NCI-H187 (cell line): ENCODE measurements around the gene PTPRM.

Experiments
- DNase-seq, 2 experiments: peaks; one replicate each; lab custom pipeline; 2025; lab: John Stamatoyannopoulos, UW

PTPRM gene

DNA sequence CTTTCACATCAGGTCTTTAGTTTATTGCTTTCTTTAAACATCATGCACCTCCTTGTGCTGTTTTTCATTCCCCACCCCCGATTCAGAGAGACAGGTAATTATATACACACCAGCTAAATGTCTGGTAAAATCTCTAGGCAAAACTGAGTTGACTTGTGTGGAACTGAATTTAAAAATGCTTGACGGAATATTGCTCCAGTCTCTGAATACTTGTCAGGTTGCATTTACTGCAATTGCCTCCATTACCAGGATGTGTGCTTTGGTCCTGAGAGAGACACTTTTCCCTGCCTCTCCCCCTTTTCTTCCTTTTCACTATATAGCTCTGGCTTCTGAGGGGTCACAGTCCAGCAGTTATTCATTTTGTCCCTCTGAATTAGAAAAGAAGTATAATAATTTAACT lies 104.0 kb downstream of the PTPRM start:
- no peak for DNase-seq

DNA sequence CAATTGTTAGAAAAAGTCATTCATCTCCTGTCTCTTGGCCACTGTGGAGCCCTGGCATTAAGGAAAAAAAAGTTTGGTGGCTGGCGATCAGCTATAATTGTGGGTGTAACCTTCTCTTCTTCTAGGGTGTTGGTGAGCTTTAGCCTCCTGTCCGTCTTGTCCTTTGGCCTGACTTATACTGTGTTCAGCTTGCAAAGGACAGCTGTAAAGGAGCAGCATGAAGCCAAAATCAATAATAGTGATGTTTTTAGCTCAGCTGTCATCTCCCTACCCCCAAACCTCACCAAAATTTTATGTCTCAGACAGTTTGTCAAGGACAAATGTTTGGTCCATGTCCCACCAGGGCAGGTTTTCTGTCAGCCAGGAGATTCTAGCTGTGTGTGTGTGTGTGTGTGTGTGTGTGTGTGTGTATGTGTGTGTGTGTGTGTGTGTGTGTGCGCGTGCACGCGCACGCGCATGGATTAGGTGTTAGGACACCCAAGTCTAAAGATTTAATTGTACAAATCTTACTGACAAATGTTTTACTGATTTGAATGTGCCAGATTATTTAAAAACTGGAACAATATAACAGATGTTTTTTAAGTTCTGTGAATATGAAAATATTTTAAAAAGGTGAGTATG lies 109.2 kb downstream of the PTPRM start:
- no peak for DNase-seq

DNA sequence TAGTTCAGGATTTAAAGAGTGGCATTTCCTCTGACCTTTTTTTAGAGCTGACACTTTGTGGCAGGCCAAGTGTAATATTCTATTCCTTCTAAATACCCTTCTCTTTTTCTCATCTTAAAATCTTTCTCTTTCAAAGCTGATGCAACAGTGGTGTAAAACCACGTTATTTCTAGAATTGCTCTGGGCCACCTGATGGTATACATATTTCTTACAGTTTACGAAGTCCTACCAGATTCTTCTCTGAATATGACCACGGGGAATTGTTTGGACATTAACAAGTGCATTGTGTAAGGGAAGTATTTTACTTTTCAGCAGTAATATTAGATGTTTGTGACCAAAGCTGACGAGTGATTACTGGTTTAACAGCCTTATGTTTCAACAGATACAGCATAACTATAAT lies 109.9 kb downstream of the PTPRM start:
- no peak for DNase-seq

DNA sequence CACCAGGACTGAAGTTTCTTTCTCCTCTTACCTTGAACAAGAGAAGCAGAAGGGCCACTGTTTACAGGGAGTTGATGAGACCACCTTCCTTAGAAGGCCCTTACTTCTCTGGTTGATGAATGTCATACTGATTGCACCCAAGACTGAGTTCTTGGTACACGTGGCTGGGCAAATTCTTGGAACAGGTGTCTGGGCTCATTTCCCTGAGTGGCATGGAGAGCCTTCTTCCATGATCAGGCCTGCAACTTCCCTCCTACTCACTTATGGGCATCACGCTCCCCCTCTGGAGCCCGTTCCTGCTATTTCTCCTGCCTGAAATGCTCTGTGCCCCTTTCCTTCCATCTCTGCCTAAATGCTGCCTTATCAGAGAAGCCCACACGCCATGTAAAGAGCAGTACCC lies 110.3 kb downstream of the PTPRM start:
- no peak for DNase-seq

DNA sequence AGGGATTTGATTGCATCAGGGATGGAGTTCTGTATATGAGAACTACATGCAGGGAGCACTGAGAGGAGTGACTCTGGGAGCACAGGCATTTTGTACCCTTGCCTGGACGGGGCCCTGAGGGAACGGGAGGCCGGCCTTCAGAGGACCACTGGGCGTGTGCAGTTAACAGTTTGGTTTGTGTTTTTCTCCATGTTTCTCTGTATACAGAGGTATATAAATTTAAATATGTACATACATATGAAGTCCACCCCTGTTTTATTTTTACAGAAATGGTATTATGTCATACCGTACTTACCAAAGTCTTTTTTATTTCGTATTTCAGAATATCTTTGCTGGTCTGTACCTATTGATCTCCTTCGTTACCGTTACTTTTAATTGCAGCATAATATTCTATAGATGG lies 111.3 kb downstream of the PTPRM start:
- DNase-seq = no peak

DNA sequence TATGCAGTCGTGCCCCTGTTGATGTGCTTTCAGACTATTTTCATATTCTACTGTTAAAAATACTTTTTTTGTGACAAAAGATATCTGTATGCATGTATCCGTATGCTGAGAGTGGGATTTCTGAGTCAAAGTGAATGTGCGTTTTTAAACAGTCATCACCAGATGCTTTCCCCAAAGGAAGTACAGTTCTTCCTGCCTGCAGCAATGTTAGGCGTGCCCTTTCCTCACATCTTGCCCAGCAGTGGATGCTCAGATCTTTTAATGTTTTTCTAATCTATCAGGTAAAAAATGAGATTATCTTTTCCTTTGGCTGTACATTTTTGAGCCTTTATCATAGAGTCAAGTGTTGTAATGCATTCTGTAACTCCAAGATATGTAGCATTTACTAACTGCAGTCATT lies 111.7 kb downstream of the PTPRM start:
- DNase-seq = no peak

DNA sequence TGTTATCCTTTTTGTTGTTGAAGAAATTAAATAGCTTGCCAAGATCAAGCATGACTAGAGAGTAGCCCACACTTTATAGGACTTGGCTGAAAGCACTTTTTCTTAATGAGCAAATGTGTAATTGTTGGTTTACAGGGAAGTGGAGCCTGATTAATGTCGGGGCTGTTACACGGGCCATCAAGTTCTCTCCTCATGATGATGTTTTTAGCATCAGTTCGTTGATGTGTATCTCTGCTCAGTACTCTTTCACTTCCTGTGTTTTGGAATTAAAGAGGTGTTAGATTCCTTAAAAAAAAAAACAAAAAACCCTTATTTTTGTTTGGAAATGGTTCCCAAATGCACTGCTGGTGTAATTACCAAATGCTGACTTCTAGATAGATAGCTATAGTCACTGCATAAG lies 114.2 kb downstream of the PTPRM start:
- no peak for DNase-seq

DNA sequence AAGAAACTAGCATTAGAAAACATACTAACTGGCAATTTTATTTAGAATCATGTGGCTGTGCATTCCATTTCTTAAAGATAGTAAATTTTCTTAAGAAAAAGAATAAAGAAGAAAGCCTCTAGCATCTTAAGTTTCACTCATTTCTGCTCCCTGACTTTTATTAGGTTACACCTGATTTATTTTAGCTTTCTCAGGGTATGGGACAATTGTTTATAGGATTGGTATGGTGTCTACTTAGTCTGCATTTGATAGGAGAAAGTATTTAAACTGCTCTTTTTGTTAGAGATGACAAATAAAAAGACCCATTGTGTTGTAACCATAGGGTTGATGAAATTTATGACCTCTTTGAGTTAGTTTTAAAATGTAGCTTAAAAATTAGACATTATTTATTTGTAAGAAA lies 115.2 kb downstream of the PTPRM start:
- DNase-seq = no peak

DNA sequence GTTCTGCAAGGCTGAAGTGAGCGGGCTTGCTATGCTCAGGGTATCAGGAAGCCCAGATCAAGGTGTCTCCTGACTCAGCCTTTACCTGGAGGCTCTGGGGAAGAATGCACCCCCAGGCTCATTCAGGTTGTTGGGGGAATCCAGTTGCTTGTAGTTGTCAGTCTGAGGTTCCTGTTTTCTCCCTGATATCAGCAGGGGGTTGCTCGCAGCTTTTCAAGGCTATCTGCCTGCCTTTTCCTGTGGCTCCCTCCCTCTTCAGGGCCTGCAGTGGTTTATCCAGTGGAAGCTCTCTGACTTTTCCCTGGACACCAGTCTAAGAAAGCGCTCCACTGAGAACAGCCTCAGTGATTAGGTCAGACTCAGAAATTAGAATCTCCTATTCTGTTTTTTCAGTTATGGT lies 116.6 kb downstream of the PTPRM start:
- DNase-seq = no peak

DNA sequence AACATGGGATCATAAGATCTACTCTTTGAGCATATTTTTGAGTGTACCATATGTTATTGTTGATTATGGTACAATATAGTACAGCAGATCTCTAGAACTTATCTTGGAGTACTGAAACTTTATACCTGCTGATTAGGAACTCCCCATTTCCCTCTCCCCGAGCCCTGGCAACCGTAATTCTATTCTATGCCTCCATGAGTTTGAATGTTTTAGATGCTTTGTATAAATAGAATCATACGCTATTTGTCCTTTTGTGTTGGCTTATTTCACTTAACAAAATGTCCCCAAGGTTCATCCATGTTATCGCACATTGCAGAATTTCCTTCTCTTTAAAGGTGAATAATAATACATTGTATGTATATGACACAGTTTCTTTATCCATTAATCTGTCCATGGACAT lies 117.2 kb downstream of the PTPRM start:
- no peak for DNase-seq

DNA sequence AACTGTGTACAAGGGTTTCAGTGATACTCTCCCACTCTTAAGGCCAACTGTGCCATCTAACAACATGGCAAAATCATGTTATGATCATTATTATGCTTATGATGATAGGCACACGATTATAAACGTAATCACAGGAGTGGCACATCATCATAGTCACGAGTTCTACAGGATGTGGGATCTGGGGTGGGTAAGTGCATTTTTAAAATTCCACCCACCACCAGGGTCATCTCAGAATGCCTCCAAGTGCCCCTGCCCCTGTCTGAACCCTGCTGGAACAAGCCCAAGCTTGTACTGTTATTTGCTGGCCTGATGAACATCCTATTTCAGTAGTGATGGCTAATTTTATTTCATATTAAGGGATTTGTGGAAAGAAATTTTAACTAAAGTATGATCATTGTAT lies 117.8 kb downstream of the PTPRM start:
- DNase-seq = no peak

DNA sequence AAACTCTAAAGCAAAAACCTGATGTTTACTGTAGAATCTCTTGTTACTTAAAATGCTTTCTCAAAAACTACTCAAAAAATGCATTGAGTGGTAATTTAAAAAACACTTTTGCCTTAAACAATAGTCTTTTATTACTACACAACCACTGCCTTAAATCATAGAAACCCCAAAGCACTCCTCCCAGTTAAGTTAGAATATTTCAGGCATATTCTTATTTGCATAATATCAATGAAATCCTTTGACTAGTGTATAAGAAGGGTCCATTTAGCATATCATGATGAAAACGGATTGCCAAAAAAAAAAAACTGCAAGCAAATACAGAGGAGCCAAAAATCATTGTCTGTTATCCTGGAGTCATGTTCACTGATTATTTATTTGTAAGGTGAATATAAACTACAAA lies 119.2 kb downstream of the PTPRM start:
- no peak for DNase-seq

DNA sequence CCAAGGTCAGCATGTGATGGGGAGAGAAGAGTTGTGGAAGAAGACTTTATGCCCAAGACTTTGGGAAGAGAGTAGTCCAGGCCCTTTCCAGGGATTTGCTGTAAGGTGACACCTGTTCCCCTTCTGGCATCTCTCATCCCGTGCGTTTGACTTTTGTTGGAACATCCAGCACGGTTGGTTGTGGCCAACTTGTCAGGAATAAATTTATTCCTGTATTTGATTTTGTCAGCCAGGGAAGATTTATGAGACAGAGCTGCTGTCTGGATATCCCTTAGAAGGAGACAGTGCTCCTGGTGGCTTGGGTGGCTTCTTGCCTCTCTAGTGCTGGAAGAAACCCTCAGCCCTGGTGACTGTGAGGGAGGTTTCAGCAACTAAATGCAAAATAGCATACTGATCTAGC lies 121.5 kb downstream of the PTPRM start:
- DNase-seq = no peak

DNA sequence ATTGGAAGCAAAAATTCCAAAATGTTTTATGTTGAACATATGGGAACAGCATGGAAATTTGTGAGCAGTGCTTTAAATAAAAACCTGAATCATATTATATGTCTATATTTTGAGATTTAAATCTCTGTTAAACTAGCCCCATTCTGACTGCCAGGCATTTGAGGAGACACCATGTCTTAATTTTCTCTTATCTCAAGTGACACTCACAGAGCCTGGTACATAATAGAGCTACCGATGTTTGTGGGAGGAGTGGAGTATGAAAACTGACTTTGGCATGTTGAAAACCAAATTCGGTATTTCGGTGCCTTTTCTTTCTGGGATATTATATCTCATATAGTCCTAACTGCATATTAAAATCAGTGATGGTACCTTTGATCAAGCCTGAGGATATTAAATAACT lies 124.1 kb downstream of the PTPRM start:
- no peak for DNase-seq

DNA sequence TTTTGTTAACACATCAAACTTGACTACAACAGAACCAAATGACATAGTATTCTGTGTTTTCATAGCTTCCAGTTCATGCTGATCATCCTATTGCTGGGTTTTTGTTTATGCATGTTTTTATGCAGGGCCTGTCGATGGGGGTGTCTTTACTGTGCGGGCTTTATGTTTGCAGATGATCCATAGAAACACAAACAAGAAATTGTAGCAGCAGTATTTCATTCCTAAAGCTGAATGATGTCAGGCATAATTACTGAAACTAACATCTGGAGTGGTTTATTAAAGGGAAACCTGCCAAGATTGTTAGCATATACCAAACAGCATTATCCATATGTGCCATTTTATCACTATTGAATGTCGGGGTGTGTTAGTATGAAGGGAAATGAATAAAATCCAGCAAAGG lies 129.7 kb downstream of the PTPRM start:
- DNase-seq = no peak

DNA sequence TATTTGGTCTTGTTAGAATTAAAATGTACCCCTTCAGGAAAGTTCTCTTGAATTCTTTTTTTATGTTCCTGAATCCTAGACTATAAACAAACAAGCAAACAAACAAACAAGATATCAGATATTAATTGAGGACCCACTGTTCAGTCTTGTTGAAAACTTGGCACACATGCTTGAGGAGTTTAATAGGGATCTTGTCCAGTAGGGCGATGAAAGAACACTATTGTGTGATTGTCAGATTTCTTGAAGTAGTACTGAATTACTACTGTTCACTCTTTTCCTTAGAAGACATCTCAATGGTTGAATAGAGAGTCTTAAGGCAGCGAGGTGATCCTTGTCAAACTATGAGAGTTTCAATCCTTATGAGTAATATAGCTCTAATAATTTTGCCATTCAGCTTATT lies 130.2 kb downstream of the PTPRM start:
- DNase-seq = no peak

DNA sequence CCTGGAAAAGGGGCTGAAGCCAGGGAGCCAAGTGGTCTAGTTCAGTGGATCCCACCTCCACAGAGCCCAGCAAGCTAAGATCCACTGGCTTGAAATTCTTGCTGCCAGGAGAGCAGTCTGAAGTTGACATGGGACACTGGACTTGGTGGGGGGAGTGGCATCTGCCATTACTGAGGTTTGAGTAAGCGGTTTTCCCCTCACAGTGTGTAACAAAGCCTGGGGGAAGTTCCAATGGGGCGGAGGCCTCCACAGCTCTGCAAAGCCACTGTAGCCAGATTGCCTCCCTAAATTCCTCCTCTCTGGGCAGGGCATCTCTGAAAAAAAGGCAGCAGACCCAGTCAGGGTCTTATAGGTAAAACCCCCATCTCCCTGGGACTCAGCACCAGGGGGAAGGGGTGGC lies 144.4 kb downstream of the PTPRM start:
- no peak for DNase-seq

DNA sequence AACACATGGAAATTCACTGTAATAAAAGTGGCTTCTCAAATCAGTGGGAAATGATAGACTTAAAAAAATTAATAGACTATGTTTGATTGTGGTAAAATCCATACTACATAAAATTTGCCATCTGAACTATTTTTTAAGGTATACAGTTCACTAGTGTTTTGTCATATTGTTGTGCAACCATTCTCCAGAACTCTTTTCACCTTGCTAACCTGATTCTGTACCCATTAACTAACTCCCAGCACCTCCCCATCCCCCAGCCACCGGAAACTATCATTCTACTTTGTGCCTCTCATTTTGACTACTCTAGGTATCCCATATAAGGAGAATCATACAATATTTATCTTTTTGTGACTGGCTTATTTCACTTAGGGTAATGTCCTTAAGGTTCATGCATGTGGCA lies 153.3 kb downstream of the PTPRM start:
- no peak for DNase-seq

DNA sequence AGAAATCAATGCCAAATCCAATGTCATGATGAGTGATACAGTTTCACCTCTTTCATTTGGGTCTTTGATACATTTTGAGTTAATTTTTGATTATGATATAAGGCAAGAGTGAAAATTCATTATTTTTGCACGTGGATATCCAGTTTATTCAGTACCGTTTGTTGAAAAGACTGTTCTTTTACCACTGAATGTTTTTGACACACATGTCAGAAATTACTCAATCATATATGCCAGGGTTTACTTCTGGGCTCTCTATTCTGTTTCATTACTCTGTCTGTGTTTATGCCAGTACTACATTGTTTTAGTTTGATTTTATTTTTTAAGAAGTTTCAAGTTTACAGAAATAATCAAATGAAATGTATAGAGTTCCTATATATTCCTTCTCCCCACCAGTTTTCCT lies 154.4 kb downstream of the PTPRM start:
- no peak for DNase-seq

DNA sequence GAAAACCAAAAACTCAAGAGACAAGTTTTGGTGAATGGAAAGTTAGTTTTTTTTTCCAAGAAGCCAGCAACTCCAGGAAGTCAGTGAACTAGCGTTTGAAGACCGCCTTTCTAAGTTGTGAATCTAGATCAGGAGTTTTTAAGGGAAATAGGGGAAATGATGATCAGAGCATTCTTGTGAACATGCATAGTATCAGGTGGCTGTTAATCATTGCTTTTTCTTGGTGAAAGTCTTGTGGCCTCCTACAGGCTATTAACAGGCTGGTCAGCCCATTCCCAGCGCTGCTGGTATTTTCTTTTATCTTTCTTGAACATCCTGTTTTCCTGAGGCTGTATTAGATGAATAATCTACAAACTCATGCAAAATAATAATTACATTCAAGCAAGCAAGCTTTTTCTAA lies 155.8 kb downstream of the PTPRM start:
- DNase-seq = no peak

DNA sequence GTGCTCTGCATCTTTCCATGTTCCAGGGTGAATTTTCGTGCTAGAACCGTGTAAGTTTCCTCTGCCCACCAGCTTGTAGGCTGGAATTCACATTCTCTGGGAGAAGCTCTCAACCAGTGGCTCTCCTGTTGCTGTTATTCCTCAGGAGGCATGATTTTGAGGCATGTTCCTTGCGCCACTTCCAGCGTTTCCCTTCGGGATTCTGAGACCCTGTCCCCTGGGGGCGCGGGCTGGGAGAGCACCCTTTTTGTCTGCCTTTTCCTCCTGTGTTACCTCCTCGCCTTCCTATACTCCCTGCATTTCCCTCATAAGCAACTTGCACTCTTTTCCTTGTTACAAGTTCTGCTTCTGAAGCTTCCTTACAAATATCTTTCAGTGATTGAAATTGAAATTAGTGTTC lies 156.4 kb downstream of the PTPRM start:
- no peak for DNase-seq

DNA sequence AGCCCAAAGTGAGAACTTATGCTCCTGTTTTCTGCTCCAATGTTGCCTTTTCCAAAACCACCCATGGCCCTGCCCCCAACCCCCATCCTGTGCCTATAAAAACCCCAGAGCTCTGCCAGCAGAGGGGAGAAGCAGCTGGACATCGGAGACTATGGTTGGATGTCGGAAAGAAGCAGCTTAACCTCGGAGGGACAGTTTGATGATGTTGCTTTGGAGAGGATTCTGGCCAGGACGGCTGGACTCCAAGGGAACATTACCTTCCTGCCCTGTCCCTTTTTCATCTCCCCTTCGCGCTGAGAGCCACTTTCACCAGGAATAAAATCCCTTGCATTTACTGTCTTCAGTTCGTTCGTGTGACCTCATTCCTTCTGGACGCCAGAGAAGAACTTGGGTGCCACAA lies 158.4 kb downstream of the PTPRM start:
- DNase-seq = no peak

DNA sequence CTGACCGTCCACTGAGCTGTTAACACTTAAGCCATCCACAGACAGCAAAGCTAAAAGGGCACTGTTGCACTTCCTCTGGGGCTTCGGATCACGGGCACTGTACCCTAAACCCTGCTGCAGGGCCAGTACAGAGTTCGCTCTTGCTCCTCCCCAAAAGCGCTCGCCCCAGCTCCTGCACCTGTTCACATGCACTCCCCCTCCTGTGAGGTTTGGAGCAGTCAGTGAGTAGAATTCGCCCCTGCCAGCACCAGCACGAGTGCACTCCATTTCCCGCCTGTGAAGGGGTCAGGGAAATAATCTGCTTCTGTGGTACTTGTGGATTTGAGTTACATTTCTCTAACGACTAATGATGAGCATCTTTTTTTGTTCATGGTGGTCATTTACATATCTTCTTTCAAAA lies 158.8 kb downstream of the PTPRM start:
- DNase-seq = no peak

DNA sequence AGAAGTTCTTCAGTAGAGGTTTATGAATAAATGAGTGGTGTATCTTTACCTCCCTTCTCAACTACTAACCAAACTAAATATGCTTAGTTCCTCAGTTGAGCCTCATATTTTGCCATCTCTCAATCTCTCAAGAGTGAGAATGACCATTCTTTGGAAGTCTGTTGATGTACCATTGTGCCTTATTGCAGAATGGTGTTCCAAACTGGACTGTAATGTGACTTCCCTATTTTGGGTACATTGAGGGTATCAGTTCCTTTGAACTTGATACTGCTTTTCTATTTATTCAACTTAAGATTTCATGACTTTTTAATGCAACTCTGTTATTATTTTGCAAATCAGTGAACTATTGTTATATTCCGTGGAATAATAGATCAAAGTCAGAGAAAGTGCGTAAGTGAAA lies 159.4 kb downstream of the PTPRM start:
- no peak for DNase-seq
